H1 (cell line): ENCODE data around the gene TRABD. TPM values are rescaled to one million over a fixed set of nuclear protein-coding genes. Genes with fewer than 3 reads are reported as not detected.

Experiments
- BRCA1 ChIP-seq: IDR thresholded peaks from 2 replicates; pipeline ENCODE4 v1.6.1; 2012; ENCODE audit warnings: low read depth, low read length, improper control_type of control experiment
- CREB1 ChIP-seq: IDR thresholded peaks from 2 replicates; pipeline ENCODE4 v1.6.1; 2012; ENCODE audit warnings: inconsistent platforms
- KDM1A ChIP-seq: fragments of 200-600, 300-600 bp; sonication (generic); IDR thresholded peaks from 2 replicates; pipeline ENCODE4 v1.7.1; 2016; ENCODE audit warnings: mild to moderate bottlenecking, low read length, borderline replicate concordance
- SRF ChIP-seq: IDR thresholded peaks from 2 replicates; pipeline ENCODE4 v1.6.1; 2011; ENCODE audit warnings: mild to moderate bottlenecking, low read depth, low read length, moderate library complexity
- TBP ChIP-seq: IDR thresholded peaks from 2 replicates; pipeline ENCODE4 v1.6.1; 2011; ENCODE audit warnings: low read depth, low read length, improper control_type of control experiment
- polyA plus RNA-seq, 7 experiments: library from polyadenylated mRNA; depleted of rRNA in 3 of 7; stranded (reverse) in 5 of 7; unstranded in 2 of 7; fragments of >200 nt in 5 of 7; fragments of 200-250 nt in 2 of 7; gene quantifications; 1 replicate in 5 of 7; 2 replicates in 1 of 7; 4 replicates in 1 of 7; pipeline versions ENCODE4 v1.2.1 to v1.2.3, GENCODE V29; 2011 to 2013; ENCODE audit warnings: missing spikeins in 2 of 7, mixed read lengths in 2 of 7
- total RNA-seq: library from RNA; stranded (reverse); fragmentation: NEBNext Ultra II Directional; extraction: Animal tissue kit (Norgen Biotek cat#: 25700); gene quantifications from 2 replicates; pipeline ENCODE4 v1.2.1, GENCODE V29; 2021
- TF ChIP-seq, protein P1 (sequence below): IDR thresholded peaks from 2 replicates; pipeline ENCODE4 v1.6.1; 2012; ENCODE audit warnings: low read length, inconsistent platforms

The TRABD gene
- total and polyA plus RNA-seq, 2 of the 8 experiments (the other 6 are each of a cell fraction or from before 2014, with no cell fraction given): 44.2 to 57.5 TPM

DNA sequence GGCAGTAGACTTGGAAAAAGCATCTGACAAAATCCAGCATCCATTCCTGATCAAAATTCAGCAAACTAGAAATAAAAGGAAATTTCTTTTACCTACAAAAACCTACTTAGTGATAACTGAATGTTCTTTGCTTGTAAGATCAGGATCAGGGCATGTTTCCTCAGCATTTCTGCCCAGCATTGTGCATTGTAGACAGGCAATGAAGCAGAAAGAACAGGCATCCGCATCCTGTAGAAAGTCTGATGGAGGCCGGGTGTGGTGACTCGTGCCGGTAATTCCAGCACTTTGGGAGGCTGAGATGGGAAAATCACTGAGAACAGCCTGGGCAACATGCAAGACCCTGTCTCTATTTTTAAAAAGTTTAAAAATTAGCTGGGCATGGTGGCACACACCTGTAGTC, 47.7 kb upstream of the TRABD start (continued):
- no peak for TF ChIP-seq TBP
- TF ChIP-seq, protein P1, sequence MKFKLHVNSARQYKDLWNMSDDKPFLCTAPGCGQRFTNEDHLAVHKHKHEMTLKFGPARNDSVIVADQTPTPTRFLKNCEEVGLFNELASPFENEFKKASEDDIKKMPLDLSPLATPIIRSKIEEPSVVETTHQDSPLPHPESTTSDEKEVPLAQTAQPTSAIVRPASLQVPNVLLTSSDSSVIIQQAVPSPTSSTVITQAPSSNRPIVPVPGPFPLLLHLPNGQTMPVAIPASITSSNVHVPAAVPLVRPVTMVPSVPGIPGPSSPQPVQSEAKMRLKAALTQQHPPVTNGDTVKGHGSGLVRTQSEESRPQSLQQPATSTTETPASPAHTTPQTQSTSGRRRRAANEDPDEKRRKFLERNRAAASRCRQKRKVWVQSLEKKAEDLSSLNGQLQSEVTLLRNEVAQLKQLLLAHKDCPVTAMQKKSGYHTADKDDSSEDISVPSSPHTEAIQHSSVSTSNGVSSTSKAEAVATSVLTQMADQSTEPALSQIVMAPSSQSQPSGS: no peak
- TF ChIP-seq BRCA1: no peak
- no peak for TF ChIP-seq SRF
- no peak for TF ChIP-seq KDM1A
- no peak for TF ChIP-seq CREB1
